MM.1S (cell line): ENCODE measurements around the gene AMIGO2.

ENCODE experiments used
- DNase-seq: peaks from one replicate; pipeline ENCODE4 v3.0.0-alpha.2; 2015
- H2AFZ ChIP-seq: fragments of 300-600 bp; sonication (generic); 2 replicates; pipeline ENCODE4 v1.6.0; 2016; ENCODE audit warnings: antibody characterized with exemption, low read length
- H3F3A ChIP-seq: fragments of 300-600 bp; sonication (generic); 2 replicates; pipeline ENCODE4 v1.6.1; 2016; ENCODE audit warnings: mild to moderate bottlenecking, antibody characterized with exemption, low read length, moderate library complexity, mixed read lengths; ENCODE audit not compliant: insufficient read depth
- H3K27ac ChIP-seq: fragments of 300-600 bp; sonication (generic); 2 replicates; pipeline ENCODE4 v1.5.1; 2016; ENCODE audit warnings: mild to moderate bottlenecking, low read length
- H3K27me3 ChIP-seq: fragments of 300-600 bp; sonication (generic); replicated peaks from 2 replicates; pipeline ENCODE4 v1.6.0; 2016; ENCODE audit warnings: low read length; ENCODE audit not compliant: insufficient read depth
- H3K36me3 ChIP-seq: fragments of 300-600 bp; sonication (generic); replicated peaks from 2 replicates; pipeline ENCODE4 v1.6.1; 2016; ENCODE audit warnings: mild to moderate bottlenecking, low read length, mixed read lengths; ENCODE audit not compliant: insufficient read depth
- H3K4me1 ChIP-seq: fragments of 300-600 bp; sonication (generic); 2 replicates; pipeline ENCODE4 v1.6.1; 2016; ENCODE audit warnings: low read length, mixed read lengths
- H3K4me2 ChIP-seq: fragments of 300-600 bp; sonication (generic); 2 replicates; pipeline ENCODE4 v1.6.0; 2016; ENCODE audit warnings: low read depth, low read length
- H3K4me3 ChIP-seq: fragments of 300-600 bp; sonication (generic); 2 replicates; pipeline ENCODE4 v1.5.1; 2016; ENCODE audit warnings: low read length, mixed read lengths
- H3K79me2 ChIP-seq: fragments of 300-600 bp; sonication (generic); 2 replicates; pipeline ENCODE4 v1.6.1; 2016; ENCODE audit warnings: mixed run types, low read length, mixed read lengths
- H3K9ac ChIP-seq: fragments of 300-600 bp; sonication (generic); 2 replicates; pipeline ENCODE4 v1.6.1; 2016; ENCODE audit warnings: low read length, mixed read lengths
- H3K9me2 ChIP-seq: fragments of 300-600 bp; sonication (generic); replicated peaks from 2 replicates; pipeline ENCODE4 v1.6.1; 2016; ENCODE audit warnings: mild to moderate bottlenecking, low read length, mixed read lengths; ENCODE audit not compliant: insufficient read depth
- H3K9me3 ChIP-seq: fragments of 300-600 bp; sonication (generic); replicated peaks from 2 replicates; pipeline ENCODE4 v1.6.1; 2016; ENCODE audit warnings: mild to moderate bottlenecking, low read length, mixed read lengths; ENCODE audit not compliant: insufficient read depth
- H4K20me1 ChIP-seq: fragments of 300-600 bp; sonication (generic); 2 replicates; pipeline ENCODE4 v1.6.1; 2016; ENCODE audit warnings: mild to moderate bottlenecking, low read length, moderate library complexity, mixed read lengths; ENCODE audit not compliant: insufficient read depth
- EZH2 ChIP-seq: fragments of 300-600 bp; sonication (generic); optimal IDR thresholded peaks from 2 replicates; pipeline ENCODE3; 2017; ENCODE audit warnings: low read depth, mild to moderate bottlenecking, antibody characterized with exemption, low read length, mixed read lengths
- EZH2phosphoT487 ChIP-seq: fragments of 300-600 bp; sonication (generic); IDR thresholded peaks from 2 replicates; pipeline ENCODE4 v1.6.1; 2018; ENCODE audit warnings: antibody characterized with exemption, low read length
- TF ChIP-seq, protein P1 (sequence below): fragments of 300-600 bp; sonication (generic); IDR thresholded peaks from 2 replicates; pipeline ENCODE4 v1.5.1; 2016; ENCODE audit warnings: antibody characterized with exemption, low read length, mixed read lengths

Gene AMIGO2

GRCh38 chr12:47107926-47108325, 28.2 kb upstream of the AMIGO2 start:
- Histone ChIP-seq H3K9ac (no peak overlapping the region), H3K79me2 (no peaks in the 10 kb centered on the region), H3K4me2 (no peak overlapping the region), H3K36me3 (no peaks in the 10 kb centered on the region), H3K9me3 (no peaks in the 10 kb centered on the region), H3K27me3 (no peaks in the 10 kb centered on the region), H4K20me1 (no peaks in the 10 kb centered on the region), H2AFZ (no peak overlapping the region), H3K9me2 (no peaks in the 10 kb centered on the region), H3F3A (no peaks in the 10 kb centered on the region), H3K4me3 (no peak overlapping the region), H3K27ac (no peak overlapping the region), H3K4me1 (no peaks in the 10 kb centered on the region)
- no peak for DNase-seq
- TF ChIP-seq EZH2 = no peak

DNA sequence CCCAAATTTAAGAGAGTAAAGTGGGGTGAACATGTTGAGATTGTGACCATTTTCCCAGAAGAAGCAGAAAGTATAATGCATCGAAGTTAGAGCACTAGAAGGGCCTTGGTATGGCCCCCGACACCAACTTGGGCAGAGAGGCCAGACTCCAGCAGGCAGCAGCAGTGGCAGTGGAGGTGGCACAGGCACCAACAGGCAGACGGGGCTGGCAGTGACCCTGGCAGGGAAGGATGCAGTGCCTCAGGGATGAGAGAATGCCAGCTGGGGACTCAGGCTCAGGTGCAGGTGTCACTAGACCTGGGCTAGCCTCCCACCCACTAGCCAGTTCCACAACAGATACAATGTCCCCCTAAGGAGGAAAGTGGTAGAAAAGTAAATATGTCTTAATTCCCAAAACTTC, 27.7 kb upstream of the AMIGO2 start:
- H2AFZ ChIP-seq = no peak overlapping the region
- no peaks in the 10 kb centered on the region for H3K36me3 ChIP-seq
- H3K27me3 ChIP-seq = no peaks in the 10 kb centered on the region
- H3K4me1 ChIP-seq = no peaks in the 10 kb centered on the region
- H3K9me2 ChIP-seq = no peaks in the 10 kb centered on the region
- H3K9me3 ChIP-seq = no peaks in the 10 kb centered on the region
- H3K4me2 ChIP-seq = no peak overlapping the region
- H4K20me1 ChIP-seq = no peaks in the 10 kb centered on the region
- H3K79me2 ChIP-seq = no peaks in the 10 kb centered on the region
- H3F3A ChIP-seq = no peaks in the 10 kb centered on the region
- H3K9ac ChIP-seq = no peak overlapping the region
- no peak for DNase-seq
- no peak overlapping the region for H3K27ac ChIP-seq
- TF ChIP-seq, protein P1, sequence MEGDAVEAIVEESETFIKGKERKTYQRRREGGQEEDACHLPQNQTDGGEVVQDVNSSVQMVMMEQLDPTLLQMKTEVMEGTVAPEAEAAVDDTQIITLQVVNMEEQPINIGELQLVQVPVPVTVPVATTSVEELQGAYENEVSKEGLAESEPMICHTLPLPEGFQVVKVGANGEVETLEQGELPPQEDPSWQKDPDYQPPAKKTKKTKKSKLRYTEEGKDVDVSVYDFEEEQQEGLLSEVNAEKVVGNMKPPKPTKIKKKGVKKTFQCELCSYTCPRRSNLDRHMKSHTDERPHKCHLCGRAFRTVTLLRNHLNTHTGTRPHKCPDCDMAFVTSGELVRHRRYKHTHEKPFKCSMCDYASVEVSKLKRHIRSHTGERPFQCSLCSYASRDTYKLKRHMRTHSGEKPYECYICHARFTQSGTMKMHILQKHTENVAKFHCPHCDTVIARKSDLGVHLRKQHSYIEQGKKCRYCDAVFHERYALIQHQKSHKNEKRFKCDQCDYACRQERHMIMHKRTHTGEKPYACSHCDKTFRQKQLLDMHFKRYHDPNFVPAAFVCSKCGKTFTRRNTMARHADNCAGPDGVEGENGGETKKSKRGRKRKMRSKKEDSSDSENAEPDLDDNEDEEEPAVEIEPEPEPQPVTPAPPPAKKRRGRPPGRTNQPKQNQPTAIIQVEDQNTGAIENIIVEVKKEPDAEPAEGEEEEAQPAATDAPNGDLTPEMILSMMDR = no peak
- TF ChIP-seq EZH2phosphoT487 = no peak
- no peak for TF ChIP-seq EZH2
- H3K4me3 ChIP-seq = no peak overlapping the region

- Histone ChIP-seq H3K9ac (no peak overlapping the region), H3K4me1 (no peaks in the 10 kb centered on the region), H3K27me3 (no peaks in the 10 kb centered on the region), H2AFZ (no peak overlapping the region), H3K4me3 (no peak overlapping the region), H3K36me3 (no peaks in the 10 kb centered on the region), H3F3A (no peaks in the 10 kb centered on the region), H3K79me2 (no peaks in the 10 kb centered on the region), H4K20me1 (no peaks in the 10 kb centered on the region), H3K9me3 (no peaks in the 10 kb centered on the region), H3K27ac (no peak overlapping the region), H3K4me2 (no peak overlapping the region), H3K9me2 (no peaks in the 10 kb centered on the region)
- no peak for DNase-seq
- TF ChIP-seq, protein P1 = no peak
- TF ChIP-seq EZH2phosphoT487 = no peak
- TF ChIP-seq EZH2 = no peak
Measured at GRCh38 chr12:47105914-47106674, 26.3 kb upstream of the AMIGO2 start.
